ENCODE data around the gene GLDC.

The GLDC gene

DNA sequence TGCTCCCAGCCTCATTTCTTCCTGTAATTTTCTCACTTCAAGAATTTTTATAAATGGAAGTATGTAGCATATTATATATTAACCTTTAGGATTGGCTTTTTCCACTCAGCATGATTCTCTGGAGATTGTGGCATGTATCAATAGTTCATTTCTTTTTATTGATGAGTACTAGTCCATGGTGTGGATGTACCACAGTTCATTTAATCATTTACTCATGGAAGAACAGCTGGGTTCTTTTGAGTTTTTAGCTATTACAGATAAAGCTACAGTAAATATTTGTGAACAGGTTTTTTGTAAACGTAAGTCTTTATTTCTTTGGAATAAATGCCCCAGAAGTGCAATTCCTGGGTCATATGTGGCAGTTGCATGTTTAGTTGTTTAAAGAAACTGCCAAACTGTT, 156.4 kb downstream of the GLDC start:
- no peak for DNase-seq

DNA sequence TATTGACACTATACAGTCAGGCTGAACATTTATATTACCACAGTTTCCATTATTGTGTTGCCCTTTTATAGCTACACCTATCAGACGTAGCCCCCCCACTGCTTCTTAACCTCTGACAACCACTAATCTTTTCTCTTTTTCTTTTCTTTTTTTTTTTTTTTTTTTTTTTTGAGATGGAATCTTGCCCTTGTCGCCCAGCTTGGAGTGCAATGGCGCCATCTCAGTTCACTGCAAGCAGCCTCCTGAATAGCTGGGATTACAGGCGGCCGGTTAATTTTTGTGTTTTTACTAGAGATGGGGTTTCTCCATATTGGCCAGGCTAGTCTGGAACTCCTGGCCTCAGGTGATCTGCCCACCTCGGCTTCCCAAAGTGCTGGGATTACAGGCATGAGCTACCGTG, 157.1 kb downstream of the GLDC start:
- no peak for DNase-seq

- DNase-seq: no peak
These were observed 161.3 kb downstream of the GLDC start for GRCh38 chr9:6484210-6484609.

All from stimulated activated CD8-positive, alpha-beta memory T cell treated with anti-CD3 and anti-CD28 coated beads, Interleukin-4, amount 100 ng/mL, for 48 hours (primary cell).